H1 (cell line): ENCODE results near the gene DHX36. TPM values are rescaled to one million over a fixed set of nuclear protein-coding genes. Genes with fewer than 3 reads are reported as not detected.

Source experiments
- CTCF ChIA-PET: fragments of 300-600 bp; sonication (Branson Sonifier 250); formaldehyde crosslinking; loops from one replicate; lab custom pipeline; 2021; ENCODE audit not compliant: partially characterized antibody; lab: Charles Lee
- POLR2A ChIA-PET: fragments of 300-600 bp; sonication (Branson Sonifier 250); formaldehyde crosslinking; loops from one replicate; lab custom pipeline; 2021; ENCODE audit warnings: inconsistent platforms; ENCODE audit not compliant: partially characterized antibody; lab: Charles Lee
- DNase-seq, 2 experiments: peaks; one replicate each; pipeline versions ENCODE4 v3.0.0 to v3.0.0-alpha.2; 2010 to 2022; ENCODE audit warnings: low spot score in 2 of 2, low read depth in 1 of 2, mixed read lengths in 1 of 2
- FAIRE-seq: peaks from 2 replicates; lab custom pipeline; 2011; peaks lifted over from hg19 to GRCh38; lab: Jason Lieb, UNC
- H2AFZ ChIP-seq: 2 replicates; pipeline ENCODE4 v1.8.1; 2012; ENCODE audit warnings: low read length, inconsistent platforms
- H2AK5ac ChIP-seq: 2 replicates; pipeline ENCODE4 v1.6.1; 2013; ENCODE audit warnings: low read depth, low read length
- H2BK120ac ChIP-seq: replicated peaks from 2 replicates; pipeline ENCODE3; 2013; ENCODE audit warnings: low read depth, low read length, inconsistent platforms
- H2BK12ac ChIP-seq: 2 replicates; pipeline ENCODE4 v1.6.1; 2013; ENCODE audit warnings: low read depth, low read length
- H2BK15ac ChIP-seq: 2 replicates; pipeline ENCODE4 v1.6.1; 2013; ENCODE audit warnings: low read length
- H2BK20ac ChIP-seq: 2 replicates; pipeline ENCODE4 v1.6.1; 2013; ENCODE audit warnings: low read length
- H2BK5ac ChIP-seq: 2 replicates; pipeline ENCODE4 v1.6.1; 2013; ENCODE audit warnings: low read depth, low read length
- H3K14ac ChIP-seq: 2 replicates; pipeline ENCODE4 v1.6.1; 2013; ENCODE audit warnings: inconsistent platforms; ENCODE audit not compliant: insufficient read length
- H3K18ac ChIP-seq: 2 replicates; pipeline ENCODE4 v1.6.1; 2013; ENCODE audit warnings: low read length; ENCODE audit errors: extremely low read depth
- H3K23ac ChIP-seq: 2 replicates; pipeline ENCODE4 v1.6.1; 2013; ENCODE audit warnings: inconsistent platforms; ENCODE audit not compliant: insufficient read length
- H3K23me2 ChIP-seq: 2 replicates; pipeline ENCODE4 v1.6.1; 2013; ENCODE audit warnings: low read depth, low read length
- H3K27ac ChIP-seq: 2 replicates; pipeline ENCODE4 v1.6.1; 2011; ENCODE audit warnings: low read depth, low read length, inconsistent platforms
- H3K27me3 ChIP-seq, 4 experiments: replicated peaks in 1 of 4; 1 replicate in 1 of 4; 2 replicates in 3 of 4; pipeline versions ENCODE4 v1.6.1 to v1.8.1; 2011 to 2013; ENCODE audit warnings: low read length in 3 of 4, mild to moderate bottlenecking in 3 of 4, inconsistent platforms in 2 of 4, mixed read lengths in 2 of 4, moderate library complexity in 1 of 4; ENCODE audit not compliant: control insufficient read depth in 3 of 4, insufficient read depth in 3 of 4; ENCODE audit errors: extremely low read depth in 1 of 4
- H3K36me3 ChIP-seq, 4 experiments: 2 replicates each; pipeline versions ENCODE4 v1.6.1 to v1.8.1; 2011 to 2013; ENCODE audit warnings: mild to moderate bottlenecking in 4 of 4, low read length in 3 of 4, moderate library complexity in 2 of 4, control low read depth in 1 of 4, inconsistent platforms in 1 of 4; ENCODE audit not compliant: insufficient read depth in 4 of 4, control insufficient read depth in 2 of 4
- H3K4ac ChIP-seq: replicated peaks from 2 replicates; pipeline ENCODE3; 2013; ENCODE audit warnings: low read length, low read depth, mixed read lengths, inconsistent platforms; ENCODE audit not compliant: insufficient read length
- H3K4me1 ChIP-seq, 4 experiments: replicated peaks in 1 of 4; 1 replicate in 1 of 4; 2 replicates in 3 of 4; pipeline versions ENCODE4 v1.6.1 to v1.8.1; 2011 to 2013; ENCODE audit warnings: low read length in 3 of 4, inconsistent platforms in 2 of 4, mixed read lengths in 1 of 4; ENCODE audit not compliant: insufficient read depth in 4 of 4, control insufficient read depth in 3 of 4
- H3K4me2 ChIP-seq, 2 experiments: 2 replicates each; pipeline versions ENCODE4 v1.6.1 to v1.8.1; 2011 to 2013; ENCODE audit warnings: low read depth in 2 of 2, low read length in 2 of 2, control low read depth in 1 of 2, inconsistent platforms in 1 of 2, mild to moderate bottlenecking in 1 of 2; ENCODE audit not compliant: insufficient read depth in 1 of 2
- H3K4me3 ChIP-seq, 4 experiments: fragments of 200-600, 300-600 bp in 1 of 4; sonication (generic), shearing (Covaris generic), sonication (Bioruptor Twin) in 1 of 4; 2 replicates each; pipeline versions ENCODE4 v1.5.1 to v1.8.1; 2011 to 2016; ENCODE audit warnings: low read length in 4 of 4, low read depth in 3 of 4, control low read depth in 2 of 4, inconsistent platforms in 2 of 4, mild to moderate bottlenecking in 2 of 4, mixed read lengths in 1 of 4, moderate library complexity in 1 of 4; ENCODE audit not compliant: insufficient read depth in 2 of 4; ENCODE audit errors: extremely low read depth in 1 of 4
- H3K56ac ChIP-seq: replicated peaks from 2 replicates; pipeline ENCODE3; 2013; ENCODE audit warnings: low read depth, mild to moderate bottlenecking, mixed read lengths, low read length, inconsistent platforms; ENCODE audit not compliant: insufficient read length
- H3K79me1 ChIP-seq: 2 replicates; pipeline ENCODE4 v1.6.1; 2013; ENCODE audit warnings: low read depth, low read length, control low read depth
- H3K79me2 ChIP-seq, 2 experiments: 2 replicates each; pipeline versions ENCODE4 v1.6.1 to v1.8.1; 2012 to 2013; ENCODE audit warnings: low read length in 2 of 2, mild to moderate bottlenecking in 2 of 2, inconsistent platforms in 1 of 2; ENCODE audit not compliant: insufficient read depth in 2 of 2, control insufficient read depth in 1 of 2
- H3K9ac ChIP-seq, 4 experiments: replicated peaks in 1 of 4; 1 replicate in 1 of 4; 2 replicates in 3 of 4; pipeline versions ENCODE4 v1.6.1 to v1.8.1; 2011 to 2013; ENCODE audit warnings: low read depth in 3 of 4, low read length in 3 of 4, control low read depth in 2 of 4, mild to moderate bottlenecking in 2 of 4, moderate library complexity in 2 of 4, inconsistent platforms in 1 of 4; ENCODE audit errors: extremely low read depth in 1 of 4
- H3K9me3 ChIP-seq, 2 experiments: 2 replicates each; pipeline versions ENCODE4 v1.6.1 to v1.8.1; 2012 to 2013; ENCODE audit warnings: mild to moderate bottlenecking in 2 of 2, moderate library complexity in 2 of 2, control low read depth in 1 of 2, inconsistent platforms in 1 of 2, low read depth in 1 of 2, low read length in 1 of 2, mixed read lengths in 1 of 2; ENCODE audit not compliant: insufficient read depth in 2 of 2
- H4K20me1 ChIP-seq, 2 experiments: replicated peaks in 1 of 2; 2 replicates each; pipeline versions ENCODE3 to v1.8.1; 2011 to 2013; ENCODE audit warnings: inconsistent platforms in 2 of 2, low read length in 2 of 2, mild to moderate bottlenecking in 1 of 2; ENCODE audit not compliant: insufficient read depth in 2 of 2, control insufficient read depth in 1 of 2
- H4K5ac ChIP-seq: 2 replicates; pipeline ENCODE4 v1.6.1; 2013; ENCODE audit warnings: low read length, low read depth, mixed read lengths, inconsistent platforms; ENCODE audit not compliant: insufficient read length
- H4K8ac ChIP-seq: 2 replicates; pipeline ENCODE4 v1.8.0; 2013; ENCODE audit warnings: mild to moderate bottlenecking, moderate library complexity, low read length, inconsistent platforms; ENCODE audit not compliant: insufficient read depth; ENCODE audit errors: extremely low read depth
- H4K91ac ChIP-seq: replicated peaks from 2 replicates; pipeline ENCODE3; 2013; ENCODE audit warnings: low read length, mixed read lengths, inconsistent platforms; ENCODE audit not compliant: insufficient read length
- EGR1 ChIP-seq: IDR thresholded peaks from 2 replicates; pipeline ENCODE4 v1.6.1; 2011; ENCODE audit warnings: low read depth, low read length, borderline replicate concordance
- NANOG ChIP-seq: IDR thresholded peaks from 2 replicates; pipeline ENCODE4 v1.6.1; 2011; ENCODE audit warnings: low read length, low read depth, mild to moderate bottlenecking, inconsistent platforms; ENCODE audit not compliant: insufficient read depth, poor library complexity, severe bottlenecking
- RXRA ChIP-seq: IDR thresholded peaks from 2 replicates; pipeline ENCODE4 v1.6.1; 2011; ENCODE audit warnings: low read depth, mild to moderate bottlenecking, low read length, moderate library complexity; ENCODE audit not compliant: insufficient read depth
- TEAD4 ChIP-seq: IDR thresholded peaks from 2 replicates; pipeline ENCODE4 v1.6.1; 2012; ENCODE audit warnings: low read depth, low read length, inconsistent platforms, mixed read lengths
- WGBS, 2 experiments: shearing (Covaris generic) in 1 of 2; methylation state at CpG; one replicate each; pipeline versions ENCODE4 v1.1.6 to v1.1.7; 2013 to 2015; ENCODE audit warnings: low lambda C conversion rate in 2 of 2, mixed read lengths in 2 of 2, inconsistent platforms in 1 of 2, low coverage in 1 of 2, missing lambda C conversion rate in 1 of 2; ENCODE audit not compliant: insufficient replicate concordance in 2 of 2, insufficient coverage in 1 of 2, insufficient read length in 1 of 2; ENCODE audit errors: extremely low coverage in 1 of 2, missing lambda C conversion rate in 1 of 2; 5-methylcytosine and 5-hydroxymethylcytosine counted together
- polyA plus RNA-seq, 7 experiments: library from polyadenylated mRNA; depleted of rRNA in 3 of 7; stranded (reverse) in 5 of 7; unstranded in 2 of 7; fragments of >200 nt in 5 of 7; fragments of 200-250 nt in 2 of 7; gene quantifications; 1 replicate in 5 of 7; 2 replicates in 1 of 7; 4 replicates in 1 of 7; pipeline versions ENCODE4 v1.2.1 to v1.2.3, GENCODE V29; 2011 to 2013; ENCODE audit warnings: missing spikeins in 2 of 7, mixed read lengths in 2 of 7
- total RNA-seq: library from RNA; stranded (reverse); fragmentation: NEBNext Ultra II Directional; extraction: Animal tissue kit (Norgen Biotek cat#: 25700); gene quantifications from 2 replicates; pipeline ENCODE4 v1.2.1, GENCODE V29; 2021

Gene DHX36
- total and polyA plus RNA-seq, 2 of the 8 experiments (the other 6 are each of a cell fraction or from before 2014, with no cell fraction given): 44.9 to 131 TPM

GRCh38 chr3:154242766-154243165 is 81.5 kb downstream of the DHX36 start:
- Histone ChIP-seq H2BK20ac (no peak overlapping the region), H2BK12ac (no peak overlapping the region), H3K14ac (no peak overlapping the region), H4K8ac (no peak overlapping the region), H4K20me1 (no peaks in the 10 kb centered on the region), H3K4ac (no peak overlapping the region), H2BK5ac (no peak overlapping the region), H3K4me1 (peaks cover 0 to 9% (median 2%) of the 10 kb centered on the region in 4 experiments; a peak in 3 of 7 replicates), H4K91ac (no peak overlapping the region), H3K4me2 (peak overlapping the region in 1 of 2 experiments; percentile 32; a peak in 1 of 4 replicates), H3K18ac (0 out of 2 replicates have a peak overlapping the region, but pooled peaks have one; percentile 40), H3K79me2 (no peaks in the 10 kb centered on the region), H2BK120ac (no peak overlapping the region), H2AFZ (no peak overlapping the region), H2AK5ac (no peak overlapping the region), H4K5ac (no peak overlapping the region), H3K27ac (no peak overlapping the region), H3K27me3 (no peaks in the 10 kb centered on the region), H3K79me1 (no peaks in the 10 kb centered on the region), H3K23me2 (no peaks in the 10 kb centered on the region; the same call in 1 of the 2 replicates), H3K36me3 (peaks cover 0 to 5% (median 2%) of the 10 kb centered on the region in 4 experiments; a peak in 2 of 8 replicates), H2BK15ac (no peak overlapping the region), H3K4me3 (no peak overlapping the region), H3K9ac (no peak overlapping the region), H3K23ac (no peak overlapping the region), H3K9me3 (no peaks in the 10 kb centered on the region), H3K56ac (no peak overlapping the region)
- CTCF ChIA-PET: interaction anchor here (0.6 to 4.5 kb wide), 3 partner anchors 10 to 1553 kb away, joined by 5 to 22 read pairs (median 6); no protein-coding TSS in a partner anchor
- TF ChIP-seq NANOG (no peak), RXRA (no peak), EGR1 (no peak), TEAD4 (peak; percentile 94)
- FAIRE-seq (no peak), DNase-seq (peak in 1 of 2 experiments; percentile 31)
- WGBS, 2 experiments: 56% methylated on average over 4 of the region's 4 CpGs; no CpG with 5 or more reads in 1 of the 2 experiments
- POLR2A ChIA-PET: interaction anchor here (1.4 kb wide), 1 partner anchor 11 kb away, joined by 3 read pairs; no protein-coding TSS in a partner anchor
